ENCODE results near the gene TRIM40. TPM values are rescaled to one million over a fixed set of nuclear protein-coding genes. Genes with fewer than 3 reads are reported as not detected.

TRIM40 gene
- total RNA-seq, 4 donors from 2014 or later: not detected

DNA sequence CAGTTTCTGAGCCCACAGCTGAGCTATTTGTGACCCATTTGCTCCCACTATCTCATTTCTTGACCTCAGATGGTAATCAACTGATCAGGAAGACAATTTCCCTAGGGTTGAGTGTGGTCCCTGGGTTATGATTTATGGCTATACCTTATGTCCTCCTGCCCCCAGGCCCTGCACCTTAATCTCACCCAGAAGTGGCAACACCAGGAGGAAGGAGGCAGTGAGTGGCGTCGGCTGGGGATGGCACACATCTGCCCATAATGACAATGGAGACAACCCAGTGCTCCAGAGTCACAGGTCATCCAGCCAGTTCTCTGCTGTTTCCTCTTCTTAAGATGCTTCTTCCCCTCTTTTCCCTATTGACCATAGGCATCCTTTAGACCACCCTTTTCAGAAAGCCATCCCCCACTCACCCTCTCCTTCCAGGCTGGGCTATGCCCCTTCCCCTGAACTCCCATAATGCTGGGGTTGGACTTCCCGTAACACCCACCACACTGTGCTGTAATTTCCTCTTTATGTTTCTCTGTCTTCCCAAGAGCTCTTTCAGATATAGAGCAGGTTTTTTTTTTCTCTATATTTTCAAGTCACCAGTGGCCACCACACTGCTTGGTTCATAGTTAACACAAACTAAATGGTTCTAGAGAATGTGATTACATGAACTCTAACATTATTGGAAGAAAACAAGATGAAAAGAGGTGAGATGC, 17.1 kb downstream of the TRIM40 start:
- H3K9me3 ChIP-seq: no peaks in the 10 kb centered on the region
- intact Hi-C loops (cut with DNase I): no loop called here
- no peak overlapping the region for H3K4me3 ChIP-seq (replicated peaks in 1 of 3)

DNA sequence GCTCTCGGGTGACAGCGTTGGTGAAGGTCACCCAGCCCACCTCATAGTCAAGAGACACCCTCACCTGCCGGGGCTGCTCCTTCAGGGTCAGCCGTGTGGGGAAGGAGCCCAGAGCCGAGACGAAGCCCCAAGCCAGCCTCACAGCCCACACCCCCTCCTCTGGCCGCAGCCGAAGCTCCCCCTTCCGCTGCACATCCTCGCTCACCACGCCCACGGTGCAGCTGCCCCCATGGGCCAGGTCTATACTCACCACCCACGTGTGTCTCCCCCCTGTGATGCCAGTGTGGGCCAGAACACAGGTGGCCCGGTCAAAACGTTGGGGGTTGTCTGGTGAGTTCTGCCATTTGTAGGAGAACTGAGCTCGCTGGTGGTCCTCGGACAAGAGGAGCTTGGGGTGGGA, 18.1 kb downstream of the TRIM40 start:
- WGBS, 2 donors: 81 to 87% methylated on average over 15 to 17 of the region's 17 CpGs
- H3K4me1 ChIP-seq: peaks cover 0 to 7% of the 10 kb centered on the region in 2 donors
- DNase-seq: no peak
- H3K9me3 ChIP-seq: no peaks in the 10 kb centered on the region
- intact Hi-C loops (cut with DNase I): no loop called here
- H3K4me3 ChIP-seq (replicated peaks in 1 of 3): no peak overlapping the region
- H3K27ac ChIP-seq: no peak overlapping the region
- no peaks in the 10 kb centered on the region for H3K27me3 ChIP-seq
- TF ChIP-seq, protein P1, sequence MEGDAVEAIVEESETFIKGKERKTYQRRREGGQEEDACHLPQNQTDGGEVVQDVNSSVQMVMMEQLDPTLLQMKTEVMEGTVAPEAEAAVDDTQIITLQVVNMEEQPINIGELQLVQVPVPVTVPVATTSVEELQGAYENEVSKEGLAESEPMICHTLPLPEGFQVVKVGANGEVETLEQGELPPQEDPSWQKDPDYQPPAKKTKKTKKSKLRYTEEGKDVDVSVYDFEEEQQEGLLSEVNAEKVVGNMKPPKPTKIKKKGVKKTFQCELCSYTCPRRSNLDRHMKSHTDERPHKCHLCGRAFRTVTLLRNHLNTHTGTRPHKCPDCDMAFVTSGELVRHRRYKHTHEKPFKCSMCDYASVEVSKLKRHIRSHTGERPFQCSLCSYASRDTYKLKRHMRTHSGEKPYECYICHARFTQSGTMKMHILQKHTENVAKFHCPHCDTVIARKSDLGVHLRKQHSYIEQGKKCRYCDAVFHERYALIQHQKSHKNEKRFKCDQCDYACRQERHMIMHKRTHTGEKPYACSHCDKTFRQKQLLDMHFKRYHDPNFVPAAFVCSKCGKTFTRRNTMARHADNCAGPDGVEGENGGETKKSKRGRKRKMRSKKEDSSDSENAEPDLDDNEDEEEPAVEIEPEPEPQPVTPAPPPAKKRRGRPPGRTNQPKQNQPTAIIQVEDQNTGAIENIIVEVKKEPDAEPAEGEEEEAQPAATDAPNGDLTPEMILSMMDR (IDR thresholded peaks at IDR 0.05): no peak
- TF ChIP-seq POLR2A (IDR thresholded peaks at IDR 0.05): no peak
- H3K36me3 ChIP-seq: no peaks in the 10 kb centered on the region

More for the DNA sequence above, 17.1 kb downstream of the TRIM40 start:
- Histone ChIP-seq H3K4me1 (peaks cover 0 to 7% of the 10 kb centered on the region in 2 donors), H3K36me3 (no peaks in the 10 kb centered on the region), H3K27ac (no peak overlapping the region), H3K27me3 (no peaks in the 10 kb centered on the region)
- no peak for DNase-seq
- 93% methylated on average over 3 of the region's 3 CpGs for WGBS, 2 donors
- no peak for TF ChIP-seq POLR2A (IDR thresholded peaks at IDR 0.05)
- TF ChIP-seq, protein P1 (IDR thresholded peaks at IDR 0.05): no peak

DNA sequence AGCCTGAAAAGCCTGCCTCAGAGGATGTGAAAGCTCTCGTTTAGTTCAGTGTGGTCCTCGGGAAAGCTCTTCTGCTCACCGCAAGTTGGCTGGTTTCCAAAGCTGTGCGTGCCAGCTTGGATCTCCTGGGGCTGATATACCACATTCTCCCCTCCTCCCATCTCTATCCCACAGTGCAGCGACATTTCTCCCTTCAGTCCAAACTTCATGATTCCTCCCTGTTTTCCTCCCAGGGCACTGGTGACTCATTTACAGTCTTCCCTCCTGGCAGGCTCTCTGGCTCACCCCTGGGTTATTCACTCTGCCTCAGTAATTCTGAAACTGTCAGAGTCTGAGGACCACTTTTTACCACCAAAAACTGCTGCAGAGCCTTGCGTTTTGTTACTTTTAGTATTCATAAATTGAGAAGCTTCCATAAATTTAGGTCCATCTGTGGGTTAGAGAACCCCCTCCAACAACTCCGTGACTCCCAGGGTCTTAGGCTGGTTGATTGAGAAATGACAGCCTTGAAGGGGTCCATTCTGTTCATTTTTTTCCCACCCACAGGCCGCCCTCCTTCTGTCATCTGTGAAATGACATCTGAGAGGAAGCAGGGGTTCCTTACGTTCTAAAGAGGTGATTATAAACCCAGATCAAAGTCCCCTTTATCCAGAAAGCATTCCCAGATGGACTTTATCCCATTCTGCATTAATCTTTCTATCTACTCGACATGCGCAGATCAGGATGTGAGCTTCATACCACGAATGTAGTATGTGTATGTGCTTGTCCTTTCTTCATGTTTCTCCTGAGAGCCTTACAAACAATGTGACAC, 19.0 kb downstream of the TRIM40 start:
- Histone ChIP-seq H3K27ac (no peak overlapping the region), H3K36me3 (no peaks in the 10 kb centered on the region), H3K4me3 (replicated peaks in 1 of 3) (no peak overlapping the region), H3K4me1 (peaks cover 0 to 7% of the 10 kb centered on the region in 2 donors), H3K27me3 (no peaks in the 10 kb centered on the region), H3K9me3 (no peaks in the 10 kb centered on the region)
- 46 to 71% methylated on average over 12 of the region's 12 CpGs for WGBS, 2 donors
- no peak for DNase-seq
- TF ChIP-seq, protein P1 (IDR thresholded peaks at IDR 0.05): no peak
- no peak for TF ChIP-seq POLR2A (IDR thresholded peaks at IDR 0.05)
- intact Hi-C loops (cut with DNase I): no loop called here

DNA sequence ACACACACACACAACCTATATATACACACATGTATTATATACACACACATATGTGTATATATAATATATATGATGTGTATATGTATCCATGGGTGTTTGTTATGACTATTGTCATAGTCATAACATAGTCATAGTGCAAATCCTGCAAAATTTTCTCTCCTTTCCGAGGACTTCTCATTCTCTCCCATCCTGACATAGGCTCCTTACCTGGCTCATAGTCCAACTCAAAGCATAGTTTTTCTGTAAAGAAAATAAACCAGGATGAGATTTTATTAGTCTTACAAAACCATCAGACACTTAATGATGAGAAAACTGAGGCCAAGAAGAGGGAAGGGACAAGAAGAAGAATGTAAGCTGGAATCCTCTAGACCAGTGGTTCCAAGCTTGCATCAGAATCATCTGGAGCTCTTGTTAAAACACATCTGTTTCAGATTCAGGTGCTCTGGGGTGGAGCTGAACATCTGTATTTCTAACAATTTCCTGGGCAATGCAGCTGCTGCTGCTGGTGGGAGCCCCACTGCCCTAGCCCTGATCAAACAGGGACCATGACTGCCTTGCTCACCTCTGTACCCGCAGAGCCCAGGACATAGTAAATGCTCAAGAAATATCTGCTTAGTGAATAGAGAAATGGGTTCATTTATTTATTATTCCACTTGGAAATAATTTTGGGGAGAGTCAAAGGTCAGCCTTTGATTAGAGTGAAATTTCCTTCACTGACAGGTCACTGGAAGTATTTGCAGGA, 19.8 kb downstream of the TRIM40 start:
- TF ChIP-seq POLR2A (IDR thresholded peaks at IDR 0.05): no peak
- TF ChIP-seq, protein P1 (IDR thresholded peaks at IDR 0.05): no peak
- Histone ChIP-seq H3K4me1 (peaks cover 0 to 7% of the 10 kb centered on the region in 2 donors), H3K27me3 (no peaks in the 10 kb centered on the region), H3K36me3 (no peaks in the 10 kb centered on the region), H3K4me3 (replicated peaks in 1 of 3) (no peak overlapping the region), H3K9me3 (no peaks in the 10 kb centered on the region), H3K27ac (no peak overlapping the region)
- intact Hi-C loops (cut with DNase I): no loop called here
- no peak for DNase-seq
- 94 to 99% methylated on average over 2 of the region's 2 CpGs for WGBS, 2 donors

All from thyroid gland (tissue), 4 donors.